ENCODE results near the gene IGFBP1. TPM values are rescaled to one million over a fixed set of nuclear protein-coding genes. Genes with fewer than 3 reads are reported as not detected.

The IGFBP1 gene
- total RNA-seq, 1 donor from 2014 or later = 16.5 TPM

DNA sequence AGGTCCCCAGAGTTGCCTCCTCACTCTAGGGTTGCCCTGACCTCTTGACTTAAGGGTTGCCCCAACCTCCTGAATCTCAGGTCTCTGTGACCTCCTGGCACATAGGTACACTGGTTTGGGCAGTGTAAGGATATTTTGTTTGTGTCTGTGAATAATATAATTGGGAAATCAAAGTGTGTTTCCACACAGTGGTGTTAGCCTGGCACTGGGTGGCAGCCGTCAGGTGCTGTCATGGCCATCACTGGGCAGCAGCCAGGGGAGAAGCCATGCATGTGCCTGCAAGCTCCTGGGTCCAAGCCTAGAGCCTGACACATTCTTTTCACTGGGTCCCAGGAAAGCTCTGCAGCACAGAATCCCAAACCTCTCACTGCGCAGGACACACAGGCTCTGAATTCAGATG, 11.8 kb upstream of the IGFBP1 start:
- no peak for TF ChIP-seq CTCF (conservative IDR thresholded peaks at IDR 0.05; ENCODE audit: low read depth, low read length)
- H3K4me3 ChIP-seq (ENCODE audit: low read depth, low read length) = no peak overlapping the region
- no peak for DNase-seq (ENCODE audit: low read depth)

- no peak for DNase-seq (ENCODE audit: low read depth)
Observed at GRCh38 chr7:45878457-45879144, 9.7 kb upstream of the IGFBP1 start.

DNA sequence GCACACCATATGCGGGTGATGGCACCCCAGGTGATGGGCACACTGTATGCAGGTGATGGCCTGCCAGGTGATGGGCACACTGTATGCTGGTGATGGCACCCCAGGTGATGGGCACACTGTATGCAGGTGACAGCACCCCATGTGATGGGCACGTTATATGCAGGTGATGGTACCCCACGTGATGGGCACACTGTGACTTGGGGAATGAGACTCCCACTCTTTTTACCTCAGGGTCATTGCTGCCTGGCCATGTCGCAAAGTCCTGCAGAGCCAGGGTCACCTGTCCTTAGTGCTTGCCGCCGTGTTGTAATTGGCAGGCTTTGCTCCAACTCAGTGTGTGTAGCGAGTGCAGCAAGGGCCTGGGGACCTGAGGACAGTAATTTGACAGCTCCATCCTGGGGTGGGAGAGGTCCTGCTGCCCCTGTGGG, 7.8 kb upstream of the IGFBP1 start:
- H3K4me3 ChIP-seq (ENCODE audit: low read depth, low read length) = no peak overlapping the region
- DNase-seq (ENCODE audit: low read depth) = no peak
- no peak for TF ChIP-seq CTCF (conservative IDR thresholded peaks at IDR 0.05; ENCODE audit: low read depth, low read length)

More at GRCh38 chr7:45878457-45879144, 9.7 kb upstream of the IGFBP1 start:
- no peak overlapping the region for H3K4me3 ChIP-seq (ENCODE audit: low read depth, low read length)
- no peak for TF ChIP-seq CTCF (conservative IDR thresholded peaks at IDR 0.05; ENCODE audit: low read depth, low read length)

GRCh38 chr7:45881280-45881758, 7.0 kb upstream of the IGFBP1 start:
- no peak overlapping the region for H3K4me3 ChIP-seq (ENCODE audit: low read depth, low read length)
- DNase-seq (ENCODE audit: low read depth) = no peak
- TF ChIP-seq CTCF (conservative IDR thresholded peaks at IDR 0.05; ENCODE audit: low read depth, low read length) = no peak

- peak; percentile 74 for DNase-seq (ENCODE audit: low read depth)
- TF ChIP-seq CTCF (conservative IDR thresholded peaks at IDR 0.05; ENCODE audit: low read depth, low read length) = no peak
Observed at GRCh38 chr7:45881759-45882464, 6.4 kb upstream of the IGFBP1 start.

DNA sequence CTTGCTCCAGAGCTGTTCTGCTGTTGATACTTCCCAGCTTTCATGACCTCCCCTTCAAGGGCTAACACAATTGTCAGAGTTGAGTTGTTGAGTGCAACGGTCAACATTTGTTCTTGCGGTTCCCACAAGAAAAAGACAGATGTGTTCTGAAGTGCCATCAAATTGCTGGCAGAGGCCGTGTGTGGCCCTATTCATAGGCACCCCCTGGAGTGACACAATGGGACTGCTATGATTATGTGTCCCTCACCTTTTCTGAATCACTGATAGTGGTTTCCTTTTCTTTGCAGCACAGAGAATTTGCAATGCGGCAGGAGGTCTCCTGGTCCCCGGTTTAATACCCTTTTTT, 5.8 kb upstream of the IGFBP1 start:
- H3K4me3 ChIP-seq (ENCODE audit: low read depth, low read length) = no peak overlapping the region
- TF ChIP-seq CTCF (conservative IDR thresholded peaks at IDR 0.05; ENCODE audit: low read depth, low read length) = no peak
- no peak for DNase-seq (ENCODE audit: low read depth)

More at GRCh38 chr7:45881759-45882464, 6.4 kb upstream of the IGFBP1 start:
- H3K4me3 ChIP-seq (ENCODE audit: low read depth, low read length) = no peak overlapping the region
